Aorta (tissue), 5 donors: Measurements from ENCODE around the gene ICAM3. TPM values are rescaled to one million over a fixed set of nuclear protein-coding genes. Genes with fewer than 3 reads are reported as not detected.
A peak's percentile ranks its signal among the peaks of the same experiment; 100 is the strongest.

Experiments used
- ATAC-seq: fragments of 200-7000 bp; cut with Tn5 transposase; one replicate; pipeline ENCODE4 v1.9.1; 2022; ENCODE audit warnings: moderate library complexity; ENCODE audit not compliant: low FRiP score
- DNase-seq, 2 donors: peaks; one replicate each; pipeline ENCODE4 v3.0.0-alpha.2; 2020
- H3K27ac ChIP-seq, 2 donors: one replicate each; pipeline ENCODE4 v1.5.1; 2013; ENCODE audit warnings: low read length in 2 of 2, mild to moderate bottlenecking in 2 of 2, moderate library complexity in 2 of 2, control low read depth in 1 of 2, inconsistent platforms in 1 of 2, low read depth in 1 of 2
- H3K27me3 ChIP-seq, 2 donors: one replicate each; pipeline ENCODE4 v1.6.1; 2013; ENCODE audit warnings: control low read depth in 1 of 2, low read length in 1 of 2, mild to moderate bottlenecking in 1 of 2, moderate library complexity in 1 of 2; ENCODE audit not compliant: insufficient read depth in 2 of 2, control insufficient read depth in 1 of 2
- H3K36me3 ChIP-seq, 2 donors: one replicate each; pipeline ENCODE4 v1.6.1; 2013; ENCODE audit warnings: control low read depth in 1 of 2, low read length in 1 of 2, mild to moderate bottlenecking in 1 of 2; ENCODE audit not compliant: insufficient read depth in 2 of 2, control insufficient read depth in 1 of 2
- H3K4me1 ChIP-seq, 2 donors: one replicate each; pipeline ENCODE4 v1.6.1; 2013; ENCODE audit warnings: low read length in 2 of 2, control low read depth in 1 of 2, mild to moderate bottlenecking in 1 of 2, moderate library complexity in 1 of 2; ENCODE audit not compliant: insufficient read depth in 2 of 2, control insufficient read depth in 1 of 2
- H3K4me3 ChIP-seq, 2 donors: one replicate each; pipeline ENCODE4 v1.5.1; 2013; ENCODE audit warnings: low read length in 2 of 2, control low read depth in 1 of 2, mild to moderate bottlenecking in 1 of 2
- H3K9me3 ChIP-seq: one replicate; pipeline ENCODE4 v1.6.1; 2013; ENCODE audit warnings: mild to moderate bottlenecking, low read length; ENCODE audit not compliant: control insufficient read depth
- WGBS, 2 donors: extraction: QIAGEN DNeasy Blood & Tissue Kit; methylation state at CpG; one replicate each; pipeline ENCODE4 v1.1.7; 2013; 5-methylcytosine and 5-hydroxymethylcytosine counted together
- intact Hi-C, 2 donors: fragments of 100-400 bp; cut with DNase I; formaldehyde crosslinking; loops; one replicate each; pipeline versions ENCODE4 v1.14.2 to v1.15.0; 2022
- polyA plus RNA-seq, 2 donors: library from polyadenylated mRNA; stranded (reverse); fragments of 200-250 nt; gene quantifications; one replicate each; pipeline ENCODE4 v1.2.3, GENCODE V29; 2013
- total RNA-seq, 2 donors: library from RNA; stranded (reverse); fragmentation: NEBNext Ultra II Directional; extraction: Animal tissue kit (Norgen Biotek cat#: 25700); gene quantifications; one replicate each; pipeline ENCODE4 v1.2.1, GENCODE V29; 2021
- donor health status: healthy with polysubstance abuse.
- donor health status: Bipolar disorder and iron deficiency.
- donor health status: DM: no; HTN: no; CAD: no.
- donor health status: DM: no; HTN: no; CAD: no.
- donor health status: DM: yes; HTN: yes; CAD: no.

The ICAM3 gene
- total and polyA plus RNA-seq, 4 donors = 6.3 to 10.5 (median 8.9) TPM

DNA sequence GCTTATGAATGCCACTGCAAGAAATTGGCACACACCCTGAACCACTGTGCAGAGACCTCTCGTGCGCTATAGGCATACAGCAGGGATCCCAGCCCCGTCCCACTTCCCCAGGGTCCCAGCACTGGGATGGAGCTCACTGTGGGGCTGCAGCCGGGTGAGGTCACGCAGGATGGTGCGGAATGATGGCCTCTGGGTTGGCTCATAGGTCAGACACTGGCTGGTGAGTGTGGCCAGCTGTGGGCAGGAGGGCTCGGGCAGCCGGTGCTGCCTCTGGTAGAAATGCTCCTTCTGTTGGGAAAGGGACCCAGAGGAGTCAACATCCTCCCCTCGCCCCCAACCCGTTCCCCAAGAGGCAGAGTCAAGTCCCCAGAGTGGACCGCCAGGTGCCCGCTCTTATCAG is 17.0 kb upstream of the ICAM3 start:
- Histone ChIP-seq H3K4me3 (no peak overlapping the region), H3K36me3 (no peaks in the 10 kb centered on the region), H3K27me3 (no peaks in the 10 kb centered on the region), H3K4me1 (no peaks in the 10 kb centered on the region), H3K27ac (no peak overlapping the region), H3K9me3 (no peaks in the 10 kb centered on the region)
- ATAC-seq (no peak), DNase-seq (no peak)
- intact Hi-C loops = no loop called here
- WGBS, 2 donors = 89 to 93% methylated on average over 12 of the region's 12 CpGs

DNA sequence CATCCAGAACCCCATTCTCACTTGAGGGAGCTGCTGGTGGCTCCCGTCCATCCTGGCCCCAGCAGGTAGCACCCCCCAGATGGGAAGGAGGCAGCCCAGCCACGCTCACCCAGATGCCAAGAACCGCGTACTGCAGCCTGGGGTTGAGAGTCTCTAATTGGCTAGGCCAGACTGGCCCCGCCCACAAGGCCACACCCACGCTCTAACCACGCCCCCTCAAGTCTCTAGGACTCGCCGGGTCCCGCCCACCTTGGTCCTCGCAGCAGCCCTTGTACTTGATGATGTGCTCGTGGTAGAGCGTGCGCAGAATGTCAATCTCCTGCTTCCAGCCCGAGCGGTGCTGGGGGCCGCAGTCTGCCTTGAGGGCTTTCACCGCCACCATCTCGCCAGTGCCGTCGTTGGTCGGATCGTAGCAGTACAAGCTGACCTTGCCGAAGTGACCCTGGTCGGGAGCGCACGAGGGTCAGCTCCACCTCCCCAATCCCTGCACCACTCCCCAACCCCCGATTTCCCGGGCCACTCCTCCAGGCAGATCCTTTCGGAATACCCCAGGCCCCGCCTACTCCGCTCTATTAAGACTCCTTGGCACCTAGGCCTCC is 14.5 kb upstream of the ICAM3 start:
- Histone ChIP-seq H3K27ac (no peak overlapping the region), H3K4me3 (no peak overlapping the region), H3K9me3 (no peaks in the 10 kb centered on the region), H3K4me1 (no peaks in the 10 kb centered on the region), H3K27me3 (no peaks in the 10 kb centered on the region), H3K36me3 (no peaks in the 10 kb centered on the region)
- intact Hi-C loops = no loop called here
- DNase-seq = peak in 1 of 2 donors; percentile 83
- 79 to 82% methylated on average over 32 of the region's 32 CpGs for WGBS, 2 donors
- ATAC-seq = peak; percentile 34

DNA sequence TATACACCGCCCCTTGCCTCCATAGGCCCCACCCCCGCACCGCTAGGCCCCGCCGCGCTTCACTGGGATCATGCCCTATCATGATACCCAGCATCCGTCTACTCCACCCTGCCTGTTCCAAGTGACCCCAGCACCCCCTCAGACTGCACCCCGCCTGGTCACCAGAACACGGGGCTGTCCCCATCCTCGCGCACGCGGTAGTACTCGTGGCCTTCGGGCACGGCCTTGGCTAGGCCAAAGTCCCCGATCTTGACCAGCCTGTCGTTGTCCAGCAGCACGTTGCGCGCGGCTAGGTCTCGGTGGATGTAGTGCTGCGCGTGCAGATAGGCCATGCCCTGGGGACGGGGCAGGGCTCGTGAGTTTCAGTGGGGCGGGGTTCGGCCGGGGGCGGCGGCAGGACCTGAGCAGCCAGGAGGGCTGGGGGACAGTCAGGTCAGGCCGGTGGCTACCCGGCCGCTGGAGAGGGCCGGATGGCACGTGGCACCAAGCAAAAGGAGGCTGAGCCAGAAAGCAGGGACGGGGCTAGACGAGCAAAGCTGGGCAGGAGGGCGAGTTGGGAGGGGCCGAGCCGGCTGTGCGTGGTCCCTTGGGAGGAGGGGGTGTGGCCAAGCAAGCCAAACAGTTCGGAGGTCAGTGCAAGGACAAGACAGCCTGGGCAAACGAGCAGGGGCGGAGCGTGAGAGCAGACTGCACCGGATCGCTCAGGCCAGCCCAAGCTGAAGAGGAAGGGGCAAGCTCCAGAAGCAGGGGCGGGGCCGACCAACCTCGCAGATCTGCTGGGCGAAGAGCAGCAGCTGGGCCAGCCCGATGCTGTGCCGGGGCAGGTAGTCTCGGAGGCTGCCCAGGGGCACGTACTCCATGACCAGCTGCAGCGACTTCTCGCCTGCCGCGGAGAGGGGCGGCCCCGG is 13.6 kb upstream of the ICAM3 start:
- Histone ChIP-seq H3K27ac (no peak overlapping the region), H3K4me3 (no peak overlapping the region)

DNA sequence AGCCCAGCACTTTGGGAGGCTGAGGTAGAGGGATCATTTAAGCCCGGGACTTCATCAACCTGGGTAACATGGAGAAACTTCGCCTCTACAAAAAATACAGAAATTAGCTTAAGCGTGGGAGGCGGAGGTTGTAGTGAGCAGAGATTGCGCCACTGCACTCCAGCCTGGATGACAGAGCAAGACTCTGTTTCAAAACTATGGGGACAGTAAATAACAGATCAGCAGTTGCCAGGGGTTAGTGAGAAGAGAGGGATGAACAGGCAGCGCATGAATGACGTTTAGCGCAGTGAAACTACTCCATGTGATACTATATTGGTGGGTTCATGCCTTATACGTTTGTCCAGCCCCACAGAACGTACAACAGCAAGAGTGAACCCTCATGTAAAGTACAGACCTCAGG is 7.1 kb upstream of the ICAM3 start:
- no peak overlapping the region for H3K27ac ChIP-seq
- no peak for ATAC-seq
- intact Hi-C loops = no loop called here

More for the DNA sequence above, 13.6 kb upstream of the ICAM3 start:
- ATAC-seq (peak; percentile 81), DNase-seq (peak in 1 of 2 donors; percentile 73)
- Histone ChIP-seq H3K9me3 (no peaks in the 10 kb centered on the region), H3K27me3 (no peaks in the 10 kb centered on the region), H3K36me3 (no peaks in the 10 kb centered on the region), H3K4me1 (no peaks in the 10 kb centered on the region)
- WGBS, 2 donors = 67 to 71% methylated on average over 63 of the region's 63 CpGs
- intact Hi-C loops = no loop called here

DNA sequence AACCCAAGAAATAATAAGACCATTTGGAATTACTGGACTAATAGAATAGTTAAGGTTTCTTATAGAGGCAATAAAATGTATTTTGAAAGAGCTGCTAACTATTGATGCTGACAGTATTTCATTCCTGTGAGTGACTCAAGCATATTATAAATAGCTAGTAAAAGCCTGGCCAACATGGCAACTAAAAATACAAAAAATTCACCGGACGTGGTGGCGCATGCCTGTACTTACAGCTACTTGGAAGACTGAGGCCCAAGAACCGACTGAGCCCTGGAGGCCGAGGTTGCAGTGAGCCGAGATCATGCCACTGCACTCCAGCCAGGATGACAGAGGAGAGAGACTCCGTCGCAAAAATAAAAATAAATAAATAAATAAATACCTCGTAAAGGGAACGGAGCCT is 5.4 kb upstream of the ICAM3 start:
- 54 to 59% methylated on average over 10 of the region's 10 CpGs for WGBS, 2 donors

More for the DNA sequence above, 7.1 kb upstream of the ICAM3 start:
- DNase-seq = peak in 1 of 2 donors; percentile 65
- H3K4me1 ChIP-seq = no peaks in the 10 kb centered on the region
- no peaks in the 10 kb centered on the region for H3K36me3 ChIP-seq
- H3K27me3 ChIP-seq = no peaks in the 10 kb centered on the region
- 78 to 79% methylated on average over 10 of the region's 10 CpGs for WGBS, 2 donors
- no peak overlapping the region for H3K4me3 ChIP-seq
- no peaks in the 10 kb centered on the region for H3K9me3 ChIP-seq

DNA sequence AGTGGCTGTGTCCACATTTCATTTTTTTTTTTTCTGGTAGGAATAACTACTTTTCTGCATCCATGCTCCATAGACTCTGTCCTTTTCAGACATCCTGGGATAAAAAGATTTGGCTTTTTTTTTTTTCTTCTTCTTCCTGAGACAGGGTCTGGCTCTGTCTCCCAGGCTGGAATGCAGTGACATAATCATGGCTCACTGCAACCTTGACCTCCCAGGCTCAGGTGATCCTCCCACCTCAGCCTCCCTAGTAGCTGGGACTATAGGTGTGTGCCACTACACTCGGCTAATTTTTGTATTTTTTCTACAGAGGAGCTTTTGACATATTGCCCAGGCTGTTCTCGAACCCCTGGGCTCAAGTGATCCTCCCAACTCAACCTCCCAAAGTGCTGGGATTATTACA is 4.1 kb upstream of the ICAM3 start:
- DNase-seq = no peak
- intact Hi-C loops = no loop called here
- Histone ChIP-seq H3K9me3 (no peaks in the 10 kb centered on the region), H3K4me1 (no peaks in the 10 kb centered on the region), H3K27me3 (no peaks in the 10 kb centered on the region), H3K27ac (no peak overlapping the region), H3K36me3 (no peaks in the 10 kb centered on the region), H3K4me3 (no peak overlapping the region)
- 67 to 75% methylated on average over 2 of the region's 2 CpGs for WGBS, 2 donors
- no peak for ATAC-seq

More for the DNA sequence above, 5.4 kb upstream of the ICAM3 start:
- Histone ChIP-seq H3K4me1 (no peaks in the 10 kb centered on the region), H3K9me3 (no peaks in the 10 kb centered on the region), H3K27ac (no peak overlapping the region), H3K36me3 (no peaks in the 10 kb centered on the region), H3K27me3 (no peaks in the 10 kb centered on the region), H3K4me3 (no peak overlapping the region)
- DNase-seq = no peak
- ATAC-seq = no peak
- intact Hi-C loops = no loop called here

DNA sequence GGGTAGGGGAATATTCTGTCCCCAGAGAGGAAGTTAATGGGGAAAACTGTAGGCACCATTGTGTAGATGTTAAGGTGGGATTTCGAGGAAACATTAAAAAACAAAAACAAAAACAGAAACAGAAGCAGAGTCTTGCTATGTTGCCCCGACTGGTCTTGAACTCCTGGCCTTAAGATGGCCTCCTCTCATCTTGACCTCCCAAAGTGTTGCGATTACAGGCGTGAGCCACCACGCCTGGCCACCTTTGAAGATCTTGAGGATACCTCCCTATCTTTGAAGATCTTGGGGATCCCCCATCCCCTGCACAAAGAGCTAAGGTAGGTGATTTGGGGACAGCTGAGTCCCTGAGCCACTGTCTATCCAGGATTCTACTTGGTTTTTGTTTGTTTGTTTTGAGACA is 553 bp upstream of the ICAM3 start:
- intact Hi-C loops = loop anchor here in 1 of 2 donors (5.0 kb wide), 1 partner anchor 42 kb away; the partner anchor contains the start of gene TYK2
- Histone ChIP-seq H3K4me3 (no peak overlapping the region), H3K9me3 (no peaks in the 10 kb centered on the region), H3K4me1 (no peaks in the 10 kb centered on the region), H3K27ac (no peak overlapping the region), H3K36me3 (no peaks in the 10 kb centered on the region), H3K27me3 (no peaks in the 10 kb centered on the region)
- DNase-seq = no peak
- ATAC-seq = no peak
- 94 to 99% methylated on average over 5 of the region's 5 CpGs for WGBS, 2 donors

DNA sequence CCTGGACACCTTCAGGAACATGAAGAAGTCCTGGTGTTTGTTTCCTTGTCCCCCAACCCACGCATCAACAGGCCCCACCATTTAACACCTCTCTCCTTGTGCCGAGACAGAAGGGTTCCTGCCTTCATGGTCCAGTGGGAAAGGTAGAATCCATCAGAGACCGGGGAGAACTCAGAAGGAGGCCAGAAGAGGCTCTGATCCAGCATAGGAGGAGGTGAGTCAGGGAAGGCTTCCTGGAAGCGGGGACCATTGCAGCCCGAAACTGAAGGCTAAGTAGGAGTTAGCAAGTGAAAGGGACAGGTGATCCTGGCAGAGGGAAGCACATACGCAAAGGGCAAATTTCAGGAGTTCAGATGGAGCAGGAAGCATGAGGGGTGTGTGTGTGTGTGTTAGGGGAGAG is 484 bp downstream of the ICAM3 start:
- H3K36me3 ChIP-seq = no peaks in the 10 kb centered on the region
- ATAC-seq = no peak
- H3K4me1 ChIP-seq = no peaks in the 10 kb centered on the region
- H3K27ac ChIP-seq = no peak overlapping the region
- DNase-seq = no peak
- 89% methylated on average over 6 of the region's 6 CpGs for WGBS, 2 donors
- intact Hi-C loops = loop anchor here in 1 of 2 donors (5.0 kb wide), 1 partner anchor 43 kb away; the partner anchor contains the start of gene TYK2
- no peaks in the 10 kb centered on the region for H3K9me3 ChIP-seq
- no peaks in the 10 kb centered on the region for H3K27me3 ChIP-seq
- H3K4me3 ChIP-seq = no peak overlapping the region
